GM19452 (cell line): ENCODE results near the gene NRSN1.

Source experiments
- ATAC-seq: cut with Tn5 transposase; IDR thresholded peaks from one replicate; pipeline ENCODE4 v1.9.1; 2021; ENCODE audit not compliant: unreplicated experiment

NRSN1 gene, protein sequence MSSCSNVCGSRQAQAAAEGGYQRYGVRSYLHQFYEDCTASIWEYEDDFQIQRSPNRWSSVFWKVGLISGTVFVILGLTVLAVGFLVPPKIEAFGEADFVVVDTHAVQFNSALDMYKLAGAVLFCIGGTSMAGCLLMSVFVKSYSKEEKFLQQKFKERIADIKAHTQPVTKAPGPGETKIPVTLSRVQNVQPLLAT

DNA sequence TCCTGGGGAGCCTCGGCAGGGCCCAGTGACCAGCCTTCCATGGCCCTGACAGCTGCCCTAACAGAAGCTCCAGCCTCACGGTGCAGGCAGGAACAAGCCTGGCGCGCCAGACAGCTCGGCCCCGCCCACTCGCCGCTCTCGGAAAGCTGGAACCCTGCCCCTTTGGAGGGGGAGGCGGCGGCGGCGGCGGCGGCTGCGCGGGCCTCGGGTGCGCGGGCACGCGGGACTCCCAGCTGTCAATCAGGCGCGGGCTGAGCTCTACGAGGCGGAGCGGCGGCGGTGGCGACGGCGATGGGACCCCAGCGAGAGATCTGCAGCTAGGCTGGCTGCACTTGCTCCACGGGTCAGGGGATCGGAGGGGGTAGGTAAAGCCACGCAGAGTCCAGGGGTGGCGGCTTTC is at the start of gene NRSN1:
Gene NRSN1, plus strand, starts transcription at position 236 of the 400 bp plus-strand sequence. CDS start 8,113 bp downstream, outside the sequence.
- ATAC-seq = no peak

- ATAC-seq = no peak
Measured at GRCh38 chr6:24078200-24078599, 47.8 kb upstream of the NRSN1 start.

GRCh38 chr6:24079076-24079475 is 46.9 kb upstream of the NRSN1 start:
- ATAC-seq = no peak

GRCh38 chr6:24080711-24081110 is 45.3 kb upstream of the NRSN1 start:
- ATAC-seq = no peak

DNA sequence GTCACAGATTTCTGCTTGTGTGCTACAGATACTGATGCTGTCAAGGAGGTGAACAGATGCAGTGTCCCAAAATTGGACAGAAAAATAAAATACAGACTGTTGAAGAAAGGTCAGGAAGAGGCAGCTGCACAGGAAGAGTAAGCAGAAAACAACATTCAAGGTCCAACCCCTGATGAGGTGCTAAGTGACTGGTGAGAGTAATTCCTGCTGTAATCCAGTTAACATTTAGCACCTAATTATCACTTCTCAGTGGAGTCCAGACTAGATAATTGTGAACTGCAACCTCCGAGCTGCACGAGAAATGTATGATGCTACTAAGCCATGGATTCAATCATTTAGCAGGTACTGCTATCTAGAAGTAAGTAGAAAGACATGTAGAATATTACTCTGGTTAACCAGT is 36.3 kb upstream of the NRSN1 start:
- no peak for ATAC-seq

GRCh38 chr6:24092407-24092806 is 33.6 kb upstream of the NRSN1 start:
- no peak for ATAC-seq

DNA sequence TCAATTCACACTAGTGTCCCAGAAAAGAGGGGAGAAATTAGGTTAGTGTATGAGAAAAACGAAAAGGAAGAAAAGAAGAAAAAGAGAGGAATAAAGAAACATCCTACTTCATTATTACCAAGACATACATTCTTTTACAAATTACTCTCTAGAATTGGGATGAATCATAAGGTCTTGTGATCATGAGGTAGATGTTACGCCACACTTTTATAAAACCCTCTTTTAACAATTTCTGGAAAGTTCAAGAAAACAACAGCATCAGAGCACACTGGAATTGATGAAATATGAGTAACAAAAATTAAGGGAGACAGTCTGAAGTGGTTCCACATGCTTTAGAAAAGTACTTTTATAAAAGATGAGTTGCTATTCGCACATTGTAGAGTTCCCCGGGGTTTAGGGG is 32.6 kb upstream of the NRSN1 start:
- ATAC-seq = no peak

DNA sequence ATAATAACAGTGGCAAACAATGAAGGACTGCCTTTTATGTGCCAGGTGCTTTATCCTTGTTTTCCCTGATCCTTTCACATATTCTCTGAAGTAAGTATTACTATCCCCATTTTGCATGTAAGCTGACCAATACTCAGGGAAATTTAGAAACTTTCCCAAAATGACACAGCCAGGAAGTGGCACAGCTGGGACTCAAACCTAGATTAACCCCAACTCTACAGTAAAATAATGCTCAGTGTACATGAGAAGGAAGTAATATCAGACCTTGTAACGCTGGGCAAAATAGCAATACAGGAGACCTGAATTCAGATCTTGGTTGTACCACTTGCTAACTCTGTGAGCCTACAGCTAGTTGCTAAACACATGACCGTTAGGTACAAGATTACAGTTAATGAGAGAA is 26.8 kb upstream of the NRSN1 start:
- ATAC-seq = no peak

DNA sequence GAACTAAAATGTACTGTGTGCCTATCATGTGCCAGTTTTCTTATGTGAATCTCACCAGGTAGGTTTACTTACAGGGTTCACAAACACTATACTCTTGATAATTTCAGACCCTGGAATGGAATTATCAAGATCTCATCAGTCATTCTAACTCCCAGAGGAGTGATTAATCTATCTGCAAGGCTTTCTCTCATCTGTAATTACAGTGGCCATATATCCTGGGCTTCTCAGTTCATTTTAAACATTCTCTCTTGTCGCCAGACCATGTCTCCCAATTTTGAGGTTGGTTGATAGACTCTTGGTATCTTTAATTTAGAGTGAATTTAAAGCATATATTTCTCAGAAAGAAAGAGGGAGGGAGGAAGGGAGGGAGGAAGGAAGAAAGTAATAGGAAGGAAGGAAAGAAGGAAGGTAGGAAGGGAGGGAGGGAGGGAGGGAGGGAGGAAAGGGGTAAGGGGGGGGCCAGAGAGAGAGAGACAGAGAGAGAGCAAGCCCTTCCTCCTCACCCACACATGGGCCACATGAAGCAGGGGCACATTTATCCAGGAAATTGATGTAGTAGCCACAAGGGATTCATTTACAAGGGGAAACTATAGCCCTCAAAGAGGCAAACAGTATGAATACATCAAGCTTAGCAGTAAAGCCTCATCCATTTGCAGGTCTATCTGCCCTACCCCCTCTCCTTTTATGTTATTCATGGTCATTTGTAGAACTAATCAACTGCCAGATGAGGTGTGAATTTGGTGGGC is 25.8 kb upstream of the NRSN1 start:
- ATAC-seq = no peak

DNA sequence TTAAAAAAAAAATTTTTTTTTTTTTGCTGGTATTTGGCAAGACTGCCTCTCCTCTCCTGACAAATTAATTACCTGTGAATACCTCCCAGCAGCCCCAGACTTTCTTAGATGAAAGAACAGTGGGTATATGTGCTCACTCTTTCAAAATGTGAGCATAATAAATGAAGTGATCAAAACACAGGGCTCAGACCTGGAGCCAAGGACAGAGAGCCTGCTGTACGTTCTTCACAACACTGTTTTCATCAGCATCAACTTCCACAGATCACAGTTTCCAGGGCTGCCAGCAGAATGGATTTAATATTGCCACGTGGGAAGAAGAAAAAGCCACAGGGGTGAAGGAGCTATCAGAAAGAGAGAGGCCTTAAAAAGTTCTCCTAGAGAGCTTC is 25.3 kb upstream of the NRSN1 start:
- ATAC-seq = no peak

DNA sequence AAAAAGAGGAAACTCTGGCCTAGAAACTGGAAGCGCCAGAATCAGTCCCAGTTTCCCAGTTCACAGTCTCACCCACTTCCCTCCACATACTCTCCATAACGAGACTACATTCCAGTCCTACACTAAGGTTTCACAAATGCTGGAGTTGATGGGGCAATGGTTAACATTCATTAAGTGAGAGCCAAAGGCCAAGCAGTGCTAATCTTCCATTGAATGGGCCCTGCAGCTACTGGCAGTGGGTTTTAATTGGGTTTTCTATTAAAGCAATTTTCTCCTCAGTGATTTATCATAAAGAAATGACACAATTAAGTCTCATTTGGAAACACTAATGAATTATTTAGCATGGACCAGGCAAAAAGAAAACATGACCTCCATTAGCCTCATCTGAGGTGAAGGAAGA is 20.8 kb upstream of the NRSN1 start:
- ATAC-seq = no peak

DNA sequence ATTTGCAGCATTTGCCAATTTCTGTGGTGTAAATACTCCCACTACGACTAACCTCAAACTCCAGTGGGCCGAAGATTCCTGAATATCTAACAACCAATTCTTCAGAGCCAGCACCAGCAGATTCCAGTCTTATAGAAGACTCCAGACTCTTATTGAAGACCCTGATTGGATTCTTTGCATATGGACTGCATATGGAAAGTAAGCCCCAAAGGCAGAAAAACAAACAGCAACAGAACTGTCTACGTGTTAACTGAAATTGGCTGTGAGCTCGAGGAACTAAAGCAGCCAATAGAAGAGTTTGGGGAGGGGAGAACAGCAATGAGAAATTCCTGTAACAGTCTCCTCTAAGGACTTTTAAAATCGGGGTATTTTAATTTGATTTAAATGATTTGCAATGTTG is 19.7 kb upstream of the NRSN1 start:
- ATAC-seq = no peak

DNA sequence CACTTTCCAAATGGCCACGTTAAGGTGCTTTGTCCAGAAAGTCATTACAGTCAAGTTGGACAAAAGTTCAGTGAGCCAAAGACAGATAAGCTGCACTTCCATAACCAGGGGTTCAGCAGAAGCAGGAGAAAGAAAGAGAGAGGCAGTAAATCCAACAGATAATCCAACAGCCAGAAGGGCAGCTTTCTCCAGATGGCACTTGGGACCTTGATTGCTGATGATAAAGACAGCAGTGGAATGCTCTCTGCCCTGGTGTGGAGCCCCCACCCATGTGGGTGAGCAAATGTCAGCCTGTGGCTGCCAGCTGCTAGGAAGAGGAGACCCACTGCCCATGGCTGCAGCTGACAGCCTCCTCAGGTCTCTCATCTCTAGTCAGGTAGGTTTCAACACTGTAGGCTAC is 18.7 kb upstream of the NRSN1 start:
- no peak for ATAC-seq

- ATAC-seq = no peak
Measured at GRCh38 chr6:24108056-24108455, 18.0 kb upstream of the NRSN1 start.

DNA sequence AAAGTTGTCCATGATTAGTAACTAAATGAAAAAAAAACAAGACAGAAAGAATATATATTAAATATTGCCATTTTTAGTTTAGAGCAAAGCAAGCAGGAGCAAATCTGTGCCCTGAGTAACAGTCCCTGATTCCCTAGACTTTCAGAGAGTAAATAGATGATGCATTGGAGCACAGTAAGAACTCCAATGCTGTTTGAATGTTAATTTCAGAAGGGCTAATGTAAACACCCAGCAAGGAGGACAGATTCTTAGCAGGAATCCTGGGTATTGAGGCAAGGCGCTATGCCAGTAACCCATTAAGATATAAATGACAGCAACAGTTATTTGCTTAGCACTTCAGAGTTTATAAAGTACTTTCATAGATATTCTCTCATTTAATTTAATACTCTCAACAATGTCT is 15.6 kb upstream of the NRSN1 start:
- ATAC-seq = no peak

GRCh38 chr6:24113891-24114290 is 12.1 kb upstream of the NRSN1 start:
- no peak for ATAC-seq

GRCh38 chr6:24117021-24117420 is 9.0 kb upstream of the NRSN1 start:
- no peak for ATAC-seq

GRCh38 chr6:24122139-24122538 is 3.9 kb upstream of the NRSN1 start:
- ATAC-seq = no peak

- ATAC-seq = no peak
Measured at GRCh38 chr6:24126586-24127192, 674 bp downstream of the NRSN1 start.

GRCh38 chr6:24127316-24127715 is 1.3 kb downstream of the NRSN1 start:
- no peak for ATAC-seq

GRCh38 chr6:24131751-24132150 is 5.7 kb downstream of the NRSN1 start:
- no peak for ATAC-seq

DNA sequence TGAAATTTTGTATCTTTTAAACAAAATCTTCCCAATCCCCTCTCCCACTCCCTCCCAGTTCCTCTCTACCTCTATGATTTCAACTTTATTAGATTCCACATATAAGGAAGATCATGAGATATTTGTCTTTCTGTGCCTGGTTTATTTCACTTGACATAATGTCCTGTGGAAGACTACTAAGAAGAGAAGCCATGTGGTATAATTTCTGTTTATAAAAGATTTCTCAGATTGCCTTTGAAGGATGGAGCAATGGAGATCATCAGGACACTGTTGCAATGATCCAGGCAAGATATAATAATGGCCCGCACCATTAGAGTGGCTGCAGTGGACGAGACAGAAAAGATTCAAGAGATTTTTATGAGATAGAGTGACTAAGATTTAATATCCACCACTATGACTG is 13.1 kb downstream of the NRSN1 start:
- no peak for ATAC-seq
